ENCODE data around the gene TANC1.
"Not testable (repeated sequence)": the region's sequence is repeated elsewhere in the genome, so short reads cannot be mapped to it uniquely, and the experiment has no call there.

The TANC1 gene

DNA sequence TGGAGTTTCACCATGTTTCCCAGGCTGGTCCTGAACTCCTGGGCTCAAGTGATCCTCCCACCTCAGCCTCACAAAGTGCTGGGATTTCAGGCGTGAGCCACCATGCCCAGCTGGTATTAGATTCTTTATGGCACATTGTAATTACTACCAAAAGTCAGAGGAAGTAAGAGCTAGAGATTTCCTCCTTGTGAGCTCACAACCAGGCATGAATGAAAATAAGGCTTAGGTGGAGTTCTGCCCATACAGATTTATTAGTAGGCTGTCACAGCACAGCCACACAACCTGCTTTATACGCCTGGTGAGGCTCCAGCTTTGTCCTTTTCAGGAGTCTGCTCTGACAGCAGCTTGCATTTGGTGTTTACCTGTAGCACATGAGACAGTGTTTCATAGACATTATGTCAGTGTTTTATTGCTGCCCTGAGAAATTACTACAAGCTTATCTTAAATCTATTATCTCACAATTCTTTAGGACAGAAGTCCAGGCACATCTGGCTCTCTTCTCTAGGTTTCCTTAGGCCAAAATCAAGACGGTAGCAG lies 156.6 kb downstream of the TANC1 start:
- no peak for DNase-seq

DNA sequence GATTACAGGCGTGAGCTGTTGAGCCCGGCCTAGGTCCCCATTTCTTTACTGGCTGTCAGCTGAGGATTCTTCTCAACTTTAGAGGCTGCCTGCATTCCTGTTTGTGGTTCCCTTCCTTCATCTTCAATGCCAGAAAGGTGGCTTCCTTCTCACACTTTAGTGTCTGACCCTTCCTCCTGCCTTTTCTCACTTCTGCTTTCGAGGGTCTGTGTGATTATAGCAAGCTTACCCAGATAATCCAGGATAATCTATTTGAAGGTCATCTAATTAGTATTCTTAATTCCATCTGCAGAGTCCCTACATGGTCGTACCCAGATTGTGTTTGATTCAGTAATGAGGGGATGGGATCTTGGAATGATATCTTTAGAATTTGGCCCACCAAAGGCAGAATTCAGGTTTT lies 157.4 kb downstream of the TANC1 start:
- DNase-seq, result no peak

GRCh38 chr2:159126432-159127022 lies 158.1 kb downstream of the TANC1 start:
- DNase-seq, result no peak

DNA sequence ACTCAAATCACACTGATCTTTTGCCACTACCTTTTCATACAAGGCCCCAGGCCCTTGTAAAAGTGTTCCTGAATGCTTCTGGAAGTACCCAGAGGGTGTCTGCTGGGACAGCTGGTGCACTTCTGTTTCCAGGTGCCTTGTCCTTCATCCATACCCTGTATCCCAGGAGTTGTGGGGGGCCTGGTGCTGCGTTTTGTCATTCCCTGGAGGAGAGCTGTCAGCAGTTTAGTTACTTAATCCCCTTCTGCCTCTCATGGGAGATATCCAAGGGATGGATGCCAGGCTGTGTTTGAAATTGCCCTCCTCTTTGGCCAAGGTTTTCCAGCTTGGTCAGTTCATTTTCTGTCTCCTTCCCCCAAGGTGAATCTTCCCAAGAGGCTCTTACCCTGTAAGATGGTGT lies 159.8 kb downstream of the TANC1 start:
- no peak for DNase-seq

DNA sequence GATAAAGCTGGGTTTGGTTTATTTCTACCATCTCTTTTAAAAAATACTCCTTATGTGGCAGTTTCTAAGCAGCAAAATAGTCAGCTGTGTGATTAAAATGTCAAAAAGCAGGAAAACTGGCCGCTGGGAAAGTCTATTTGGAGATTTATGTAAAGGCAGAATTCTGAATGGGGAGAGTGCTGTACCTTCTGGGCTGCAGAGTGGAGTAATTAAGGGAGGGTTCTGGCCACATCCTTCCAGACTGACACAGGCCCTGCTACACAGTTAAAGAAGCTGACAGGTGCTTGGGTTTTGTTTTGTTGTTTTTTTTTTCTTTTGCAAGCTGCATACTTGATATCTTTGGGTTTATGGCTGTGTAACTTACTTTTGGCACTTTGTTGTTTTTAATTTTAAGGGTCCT lies 160.8 kb downstream of the TANC1 start:
- no peak for DNase-seq

- DNase-seq, result no peak
These were observed 161.4 kb downstream of the TANC1 start for GRCh38 chr2:159129824-159130223.

- no peak for DNase-seq
These were observed 161.9 kb downstream of the TANC1 start for GRCh38 chr2:159130302-159130701.

DNA sequence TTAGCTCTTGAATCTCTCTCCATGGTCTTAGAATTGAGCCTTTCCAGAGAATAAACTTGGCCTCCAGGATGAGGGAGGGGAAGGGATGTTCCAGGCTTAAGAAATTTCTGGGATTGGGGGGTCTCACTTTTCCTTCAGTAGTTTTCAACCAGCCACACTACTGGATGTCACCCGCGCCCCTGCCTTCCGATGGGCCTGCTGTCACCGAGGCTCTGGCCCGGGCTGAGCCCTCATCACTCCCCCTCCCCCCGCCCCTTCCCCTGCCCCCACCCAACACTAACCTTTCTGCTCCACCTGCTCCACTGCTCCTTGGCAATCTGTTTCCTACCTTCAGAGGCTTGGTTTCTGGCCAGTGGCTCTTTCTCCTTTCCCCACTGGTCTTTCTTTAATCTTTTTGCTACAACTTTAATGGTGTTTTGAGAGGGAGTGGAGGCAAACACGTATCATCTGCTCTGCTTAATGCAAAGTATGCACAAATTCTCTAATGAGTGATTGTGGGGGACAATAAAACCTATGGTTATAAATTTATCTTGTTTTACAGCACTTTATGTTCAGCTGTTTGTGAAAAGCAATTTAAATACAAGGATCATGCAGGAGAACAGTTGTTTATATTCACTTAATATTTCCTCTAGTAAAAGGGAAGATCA lies 162.9 kb downstream of the TANC1 start:
- no peak for DNase-seq

DNA sequence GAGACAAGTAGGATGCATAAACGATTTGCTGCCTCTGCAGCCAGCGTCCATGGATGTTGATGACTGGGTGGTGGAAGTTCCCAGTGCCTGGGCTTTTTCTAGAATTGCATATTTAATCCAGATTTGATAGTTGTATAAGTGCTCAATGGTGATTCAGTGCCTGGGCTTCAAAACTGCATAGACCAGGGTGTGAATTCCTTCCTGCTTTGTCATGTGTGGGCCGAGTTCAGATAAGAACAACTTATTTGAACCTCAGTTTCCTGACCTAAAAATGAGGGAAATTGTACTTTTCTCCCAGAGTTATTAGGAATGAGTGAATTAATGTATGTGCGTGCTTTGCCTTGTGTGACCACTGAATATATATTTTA lies 163.5 kb downstream of the TANC1 start:
- no peak for DNase-seq

- no peak for DNase-seq
These were observed 165.4 kb downstream of the TANC1 start for GRCh38 chr2:159133797-159134196.

GRCh38 chr2:159134979-159135378 lies 166.5 kb downstream of the TANC1 start:
- DNase-seq, result no peak

- no peak for DNase-seq
These were observed 168.0 kb downstream of the TANC1 start for GRCh38 chr2:159136391-159136790.

GRCh38 chr2:159137511-159138241 lies 169.2 kb downstream of the TANC1 start:
- DNase-seq, result no peak

GRCh38 chr2:159138642-159139182 lies 170.3 kb downstream of the TANC1 start:
- no peak for DNase-seq

DNA sequence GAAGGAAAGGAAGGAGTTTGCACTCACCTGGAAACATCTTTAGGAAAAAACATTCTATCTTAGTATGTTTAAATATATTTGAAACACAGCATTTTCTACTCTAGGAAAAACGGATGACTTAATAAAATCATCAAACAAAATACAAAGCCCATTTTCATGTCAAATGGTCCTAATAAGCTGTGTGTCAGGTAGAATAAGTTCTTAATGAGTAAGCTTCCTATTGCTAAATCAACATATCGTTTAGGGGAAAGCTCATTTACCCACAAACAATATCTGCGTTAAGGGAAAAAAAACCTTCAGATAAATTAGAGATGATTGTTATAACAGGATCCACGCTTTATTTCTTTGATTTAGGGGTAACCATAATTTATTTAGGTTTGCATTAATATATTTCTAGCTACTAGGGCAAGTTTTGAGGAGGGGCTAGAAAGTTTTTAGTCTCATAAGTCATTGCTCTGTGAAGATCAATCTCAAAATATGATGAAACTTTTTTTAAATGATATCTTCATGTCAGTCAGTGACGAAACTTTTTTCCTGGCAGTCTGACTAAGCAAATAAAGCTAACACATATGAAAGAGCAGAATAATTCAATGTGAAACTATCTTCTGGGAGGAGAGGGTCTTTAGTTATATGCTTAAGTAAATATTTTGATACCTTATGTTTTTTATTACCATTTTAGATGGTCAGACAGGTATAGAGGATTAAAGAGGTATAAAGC lies 170.9 kb downstream of the TANC1 start:
- no peak for DNase-seq

DNA sequence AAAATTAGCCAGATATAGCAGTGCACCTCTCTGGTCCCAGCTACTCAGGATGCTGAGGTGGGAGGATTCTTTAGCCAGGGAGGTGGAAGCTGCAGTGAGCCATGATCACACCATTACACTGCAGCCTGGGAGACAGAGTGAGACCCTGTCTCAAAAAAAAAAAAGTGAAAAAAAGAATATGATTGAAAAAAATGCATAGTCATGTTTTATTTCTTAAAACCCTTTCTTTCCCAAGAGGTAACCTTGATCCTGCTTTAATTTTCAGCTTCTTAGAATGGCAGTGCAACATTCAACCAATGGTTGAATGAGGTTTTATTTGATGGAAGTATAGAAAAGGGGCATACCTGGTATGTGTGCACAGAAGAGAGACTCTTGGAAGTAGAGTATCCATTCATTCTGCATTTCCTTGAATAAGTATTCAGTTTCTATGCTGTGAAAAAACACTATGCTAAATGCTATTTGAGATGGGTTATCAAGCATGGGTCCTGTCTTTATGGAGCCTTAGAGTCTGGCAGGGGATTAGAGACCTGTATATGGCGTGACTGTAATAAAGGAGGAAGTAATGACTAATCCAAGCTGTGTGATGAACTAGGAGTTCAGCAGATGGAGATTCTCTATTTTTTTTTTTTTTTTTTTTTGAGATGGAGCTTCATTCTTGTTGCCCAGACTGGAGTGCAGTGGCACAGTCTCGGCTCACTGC lies 171.8 kb downstream of the TANC1 start:
- no peak for DNase-seq

DNA sequence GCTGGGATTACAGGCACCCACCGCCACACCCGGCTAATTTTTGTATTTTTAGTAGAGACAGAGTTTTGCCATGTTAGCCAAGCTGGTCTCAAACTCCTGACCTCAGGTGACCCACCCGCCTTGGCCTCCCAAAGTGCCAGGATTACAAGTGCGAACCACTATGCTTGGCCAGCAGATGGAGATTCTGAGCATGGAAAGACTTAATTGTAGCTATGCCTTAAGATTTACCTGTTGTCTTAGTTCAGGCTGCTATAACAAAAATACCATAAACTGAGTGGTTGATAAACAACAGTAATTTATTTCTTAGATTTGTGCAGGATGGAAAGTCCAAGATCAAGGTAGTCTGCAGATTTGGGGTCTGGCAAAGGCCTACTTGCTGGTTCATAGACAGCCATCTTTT lies 172.4 kb downstream of the TANC1 start:
- not testable (repeated sequence) for DNase-seq

GRCh38 chr2:159144776-159145614 lies 176.6 kb downstream of the TANC1 start:
- no peak for DNase-seq

- DNase-seq, result no peak
These were observed 177.4 kb downstream of the TANC1 start for GRCh38 chr2:159145745-159146354.

GRCh38 chr2:159146996-159147666 lies 178.7 kb downstream of the TANC1 start:
- no peak for DNase-seq

Measured in activated gamma-delta T cell (primary cell).